Stimulated activated naive B cell treated with anti-CD40 and anti-IgM and Interleukin-4, amounts not matched to agents 10 μg/mL and 1 μg/mL and 100 μg/mL, for 72 hours (primary cell): ENCODE results near the gene OR51S1.
"Not testable (repeated sequence)": the region's sequence is repeated elsewhere in the genome, so short reads cannot be mapped to it uniquely, and the experiment has no call there.

Source experiments
- ATAC-seq, 2 donors: fragments of 150-1000 bp; cut with Tn5 transposase; replicated peaks; 2 replicates each; pipeline ENCODE4 v1.10.0; 2021; ENCODE audit warnings: moderate library complexity in 1 of 2
- DNase-seq: peaks from one replicate; pipeline ENCODE4 v3.0.0; 2021
- H3K27ac Mint-ChIP-seq: one replicate; pipeline ENCODE4 v1.8.0; 2022; ENCODE audit warnings: mild to moderate bottlenecking, mixed read lengths
- H3K27me3 Mint-ChIP-seq, 2 donors: one replicate each; pipeline ENCODE4 v1.8.0; 2022; ENCODE audit warnings: mixed read lengths in 2 of 2
- H3K36me3 Mint-ChIP-seq, 2 donors: one replicate each; pipeline ENCODE4 v1.8.0; 2022; ENCODE audit warnings: mixed read lengths in 2 of 2, mild to moderate bottlenecking in 1 of 2
- H3K4me1 Mint-ChIP-seq, 2 donors: one replicate each; pipeline ENCODE4 v1.8.0; 2022; ENCODE audit warnings: mixed read lengths in 2 of 2, mild to moderate bottlenecking in 1 of 2
- H3K4me3 Mint-ChIP-seq, 2 donors: one replicate each; pipeline ENCODE4 v1.8.0; 2022; ENCODE audit warnings: mild to moderate bottlenecking in 2 of 2, mixed read lengths in 2 of 2, moderate library complexity in 1 of 2
- H3K9me3 Mint-ChIP-seq, 2 donors: one replicate each; pipeline ENCODE4 v1.8.0; 2022; ENCODE audit warnings: mixed read lengths in 2 of 2, mild to moderate bottlenecking in 1 of 2

The OR51S1 gene, protein sequence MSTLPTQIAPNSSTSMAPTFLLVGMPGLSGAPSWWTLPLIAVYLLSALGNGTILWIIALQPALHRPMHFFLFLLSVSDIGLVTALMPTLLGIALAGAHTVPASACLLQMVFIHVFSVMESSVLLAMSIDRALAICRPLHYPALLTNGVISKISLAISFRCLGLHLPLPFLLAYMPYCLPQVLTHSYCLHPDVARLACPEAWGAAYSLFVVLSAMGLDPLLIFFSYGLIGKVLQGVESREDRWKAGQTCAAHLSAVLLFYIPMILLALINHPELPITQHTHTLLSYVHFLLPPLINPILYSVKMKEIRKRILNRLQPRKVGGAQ

DNA sequence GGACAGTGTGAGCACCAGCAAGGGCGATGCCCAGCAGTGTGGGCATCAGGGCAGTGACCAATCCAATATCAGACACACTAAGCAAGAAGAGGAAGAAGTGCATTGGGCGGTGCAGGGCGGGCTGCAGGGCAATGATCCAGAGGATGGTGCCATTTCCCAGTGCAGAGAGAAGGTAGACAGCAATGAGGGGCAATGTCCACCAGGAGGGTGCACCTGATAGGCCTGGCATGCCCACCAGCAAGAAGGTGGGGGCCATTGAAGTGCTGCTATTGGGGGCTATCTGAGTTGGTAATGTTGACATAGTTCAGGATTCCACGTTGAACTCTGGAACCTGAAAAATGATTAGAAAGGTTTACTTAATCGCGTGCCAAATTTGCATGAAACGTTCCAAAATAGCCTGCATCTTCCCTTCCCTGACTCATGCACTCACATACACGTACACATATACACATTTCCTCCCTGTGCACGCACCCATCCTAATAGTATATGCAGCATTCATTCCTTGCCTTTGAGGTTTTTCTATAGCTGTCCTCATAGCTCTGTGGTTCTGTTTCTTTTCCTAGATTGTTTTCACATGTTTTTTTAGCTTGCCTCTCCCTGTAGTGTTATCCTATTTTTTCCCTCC, at the start of gene OR51S1:
Gene OR51S1 (minus strand): TSS at position 301 of the 625 bp plus-strand sequence. CDS start 0 bp downstream, at position 301.
- no peaks in the 10 kb centered on the region for H3K9me3 Mint-ChIP-seq
- no peak within 1 kb of the TSS for H3K4me3 Mint-ChIP-seq
- H3K27ac Mint-ChIP-seq, result no peak within 1 kb of the TSS
- ATAC-seq (no peak), DNase-seq (no peak)
- H3K36me3 Mint-ChIP-seq, result no peaks in the 10 kb centered on the region
- H3K4me1 Mint-ChIP-seq, result no peaks in the 10 kb centered on the region
- peaks cover 9 to 12% of the 10 kb centered on the region in 2 donors for H3K27me3 Mint-ChIP-seq

GRCh38 chr11:4891996-4892640, 43.1 kb upstream of the OR51S1 start:
- H3K9me3 Mint-ChIP-seq, result peaks cover 0 to 1% of the 10 kb centered on the region in 2 donors
- H3K36me3 Mint-ChIP-seq, result no peaks in the 10 kb centered on the region
- ATAC-seq (no peak), DNase-seq (no peak)
- peaks cover 0 to 6% of the 10 kb centered on the region in 2 donors for H3K27me3 Mint-ChIP-seq
- no peaks in the 10 kb centered on the region for H3K4me1 Mint-ChIP-seq
- no peak overlapping the region for H3K27ac Mint-ChIP-seq
- no peak overlapping the region for H3K4me3 Mint-ChIP-seq

GRCh38 chr11:4890279-4890678, 41.3 kb upstream of the OR51S1 start:
- Mint-ChIP-seq H3K36me3 (no peaks in the 10 kb centered on the region), H3K4me3 (no peak overlapping the region), H3K27ac (no peak overlapping the region), H3K4me1 (no peaks in the 10 kb centered on the region), H3K27me3 (no peaks in the 10 kb centered on the region), H3K9me3 (no peaks in the 10 kb centered on the region)
- no peak for DNase-seq
- ATAC-seq, result no peak

DNA sequence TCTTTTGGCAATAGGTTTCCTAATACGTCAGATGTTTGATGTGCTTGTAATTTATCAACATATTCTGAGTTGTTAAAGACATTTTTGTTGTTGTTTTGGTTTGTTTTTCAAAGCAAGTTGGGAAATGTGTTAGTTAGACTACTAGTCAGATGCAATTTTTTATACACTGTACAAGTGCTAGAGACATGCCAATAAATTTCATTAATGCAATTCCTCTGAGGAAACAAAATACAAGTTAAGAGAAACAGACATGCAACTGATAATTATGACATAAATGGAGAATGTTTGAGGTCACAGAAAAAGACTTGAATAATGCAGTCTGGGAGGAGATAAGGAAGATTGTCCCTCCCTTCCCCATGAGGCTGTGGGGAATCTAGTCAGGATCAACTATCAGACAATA, 38.6 kb upstream of the OR51S1 start:
- no peak for ATAC-seq
- Mint-ChIP-seq H3K9me3 (no peaks in the 10 kb centered on the region), H3K36me3 (no peaks in the 10 kb centered on the region), H3K4me1 (no peaks in the 10 kb centered on the region), H3K27me3 (no peaks in the 10 kb centered on the region), H3K27ac (no peak overlapping the region), H3K4me3 (no peak overlapping the region)
- no peak for DNase-seq

GRCh38 chr11:4886186-4886585, 37.2 kb upstream of the OR51S1 start:
- Mint-ChIP-seq H3K4me3 (no peak overlapping the region), H3K9me3 (no peaks in the 10 kb centered on the region), H3K36me3 (no peaks in the 10 kb centered on the region), H3K27ac (no peak overlapping the region), H3K27me3 (no peaks in the 10 kb centered on the region), H3K4me1 (no peaks in the 10 kb centered on the region)
- DNase-seq, result no peak
- ATAC-seq, result no peak

GRCh38 chr11:4884361-4884760, 35.4 kb upstream of the OR51S1 start:
- no peak for DNase-seq
- no peak overlapping the region for H3K27ac Mint-ChIP-seq
- no peaks in the 10 kb centered on the region for H3K4me1 Mint-ChIP-seq
- no peak for ATAC-seq
- H3K27me3 Mint-ChIP-seq, result no peaks in the 10 kb centered on the region
- H3K36me3 Mint-ChIP-seq, result no peaks in the 10 kb centered on the region
- H3K4me3 Mint-ChIP-seq, result no peak overlapping the region
- no peaks in the 10 kb centered on the region for H3K9me3 Mint-ChIP-seq

GRCh38 chr11:4882543-4882942, 33.5 kb upstream of the OR51S1 start:
- H3K9me3 Mint-ChIP-seq, result no peaks in the 10 kb centered on the region
- no peaks in the 10 kb centered on the region for H3K36me3 Mint-ChIP-seq
- no peak overlapping the region for H3K27ac Mint-ChIP-seq
- no peaks in the 10 kb centered on the region for H3K27me3 Mint-ChIP-seq
- no peak for DNase-seq
- H3K4me1 Mint-ChIP-seq, result no peaks in the 10 kb centered on the region
- no peak overlapping the region for H3K4me3 Mint-ChIP-seq
- no peak for ATAC-seq

GRCh38 chr11:4881860-4882500, 33.0 kb upstream of the OR51S1 start, which contains the start of gene OR51T1:
Gene OR51T1, plus strand, starts transcription at chr11:4881900. Its CDS starts 0 bp downstream, at chr11:4881900.
- no peak for ATAC-seq
- Mint-ChIP-seq H3K27ac (no peak within 1 kb of the TSS), H3K4me1 (no peaks in the 10 kb centered on the region), H3K36me3 (no peaks in the 10 kb centered on the region), H3K27me3 (no peaks in the 10 kb centered on the region), H3K9me3 (no peaks in the 10 kb centered on the region), H3K4me3 (no peak within 1 kb of the TSS)
- DNase-seq, result no peak

GRCh38 chr11:4881188-4881587, 32.2 kb upstream of the OR51S1 start:
- no peak overlapping the region for H3K4me3 Mint-ChIP-seq
- no peaks in the 10 kb centered on the region for H3K4me1 Mint-ChIP-seq
- H3K27ac Mint-ChIP-seq, result no peak overlapping the region
- no peaks in the 10 kb centered on the region for H3K36me3 Mint-ChIP-seq
- ATAC-seq (no peak), DNase-seq (no peak)
- H3K9me3 Mint-ChIP-seq, result no peaks in the 10 kb centered on the region
- H3K27me3 Mint-ChIP-seq, result no peaks in the 10 kb centered on the region

DNA sequence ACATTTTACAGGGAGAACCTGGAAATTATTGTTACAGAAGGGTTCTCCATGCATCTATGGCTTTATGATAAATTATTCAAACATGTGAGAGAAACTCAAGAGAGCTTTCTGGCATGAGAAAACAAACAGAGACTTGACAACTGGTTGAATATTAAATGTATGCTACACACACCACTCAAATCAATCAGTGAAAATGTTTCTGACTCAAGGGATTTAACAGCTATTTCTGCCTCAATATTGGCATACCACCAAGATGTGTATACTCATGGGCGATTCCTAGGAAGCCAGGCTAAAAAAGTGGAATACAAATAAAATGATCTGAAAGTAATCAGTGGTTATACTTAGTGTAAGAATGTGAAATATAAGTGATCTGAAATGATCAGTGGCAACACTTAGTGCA, 16.8 kb upstream of the OR51S1 start:
- Mint-ChIP-seq H3K4me1 (no peaks in the 10 kb centered on the region), H3K9me3 (peaks cover 0 to 8% of the 10 kb centered on the region in 2 donors), H3K36me3 (no peaks in the 10 kb centered on the region), H3K27ac (no peak overlapping the region), H3K4me3 (no peak overlapping the region), H3K27me3 (no peaks in the 10 kb centered on the region)
- DNase-seq (no peak), ATAC-seq (no peak)

- no peak for ATAC-seq
- H3K27me3 Mint-ChIP-seq, result no peaks in the 10 kb centered on the region
- H3K27ac Mint-ChIP-seq, result no peak overlapping the region
- H3K9me3 Mint-ChIP-seq, result peaks cover 0 to 8% of the 10 kb centered on the region in 2 donors
- no peak overlapping the region for H3K4me3 Mint-ChIP-seq
- H3K4me1 Mint-ChIP-seq, result no peaks in the 10 kb centered on the region
- no peak for DNase-seq
- no peaks in the 10 kb centered on the region for H3K36me3 Mint-ChIP-seq
These were observed 14.9 kb upstream of the OR51S1 start for GRCh38 chr11:4863876-4864275.

DNA sequence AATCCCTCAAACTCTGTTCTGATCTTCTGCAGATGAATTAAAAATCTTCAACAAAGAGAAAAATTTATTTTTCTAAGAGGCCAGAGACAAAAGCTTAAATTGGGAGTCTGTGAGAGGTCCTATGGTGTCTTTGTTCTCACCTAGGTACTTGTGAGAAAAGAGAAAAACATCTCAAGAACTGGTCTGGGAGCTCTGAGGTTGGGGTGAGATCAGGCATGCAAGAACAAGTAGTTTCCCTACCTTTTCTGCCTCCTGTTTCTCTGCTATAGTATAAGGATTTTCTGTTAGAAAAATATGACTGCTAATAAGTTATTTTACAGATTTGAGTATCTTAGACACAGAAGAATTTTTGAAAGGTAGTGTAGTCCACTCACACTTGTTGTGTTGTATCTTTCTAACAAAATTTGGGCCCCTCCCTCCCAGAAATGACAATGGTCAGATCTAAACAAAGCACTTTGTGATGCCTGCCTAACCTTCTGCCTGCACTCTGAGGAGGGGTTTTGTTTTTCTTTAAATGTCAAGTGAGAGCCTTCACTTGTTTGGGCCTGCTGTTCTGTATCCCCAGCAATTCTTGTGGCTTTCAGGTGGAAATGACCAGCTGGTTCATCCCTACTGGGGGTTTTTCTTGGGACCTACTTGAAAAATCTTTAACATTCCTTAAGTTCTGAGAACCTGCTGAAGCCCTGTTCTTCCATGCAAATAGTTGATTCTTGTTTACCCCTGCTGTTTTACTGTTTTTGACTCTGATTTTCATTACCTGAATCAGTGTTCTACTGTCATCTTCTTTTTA, 13.6 kb upstream of the OR51S1 start:
- peaks cover 0 to 6% of the 10 kb centered on the region in 2 donors for H3K9me3 Mint-ChIP-seq
- ATAC-seq (no peak), DNase-seq (no peak)
- H3K27ac Mint-ChIP-seq, result no peak overlapping the region
- no peaks in the 10 kb centered on the region for H3K36me3 Mint-ChIP-seq
- no peak overlapping the region for H3K4me3 Mint-ChIP-seq
- H3K4me1 Mint-ChIP-seq, result no peaks in the 10 kb centered on the region
- no peaks in the 10 kb centered on the region for H3K27me3 Mint-ChIP-seq

DNA sequence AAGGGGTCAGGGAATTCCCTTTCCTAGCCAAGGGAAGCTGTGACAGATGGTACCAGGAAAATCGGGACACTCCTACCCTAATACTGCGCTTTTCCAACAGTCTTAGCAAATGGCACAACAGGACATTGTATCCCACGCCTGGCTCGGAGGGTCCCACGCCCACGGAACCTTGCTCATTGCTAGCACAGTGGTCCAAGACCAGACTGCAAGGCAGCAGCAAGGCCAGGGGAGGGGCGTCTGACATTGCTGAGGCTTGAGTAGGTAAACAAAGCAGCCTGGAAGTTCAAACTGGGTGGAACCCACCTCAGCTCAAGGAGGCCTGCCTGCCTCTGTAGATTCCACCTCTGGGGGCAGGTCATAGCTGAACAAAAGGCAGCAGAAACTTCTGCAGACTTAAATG, 5.3 kb upstream of the OR51S1 start:
- not testable (repeated sequence) for H3K27me3 Mint-ChIP-seq, H3K36me3 Mint-ChIP-seq, DNase-seq, H3K27ac Mint-ChIP-seq, H3K4me1 Mint-ChIP-seq, H3K4me3 Mint-ChIP-seq, H3K9me3 Mint-ChIP-seq, ATAC-seq

- H3K4me3 Mint-ChIP-seq, result no peak overlapping the region
- H3K27me3 Mint-ChIP-seq, result peaks cover 9 to 14% of the 10 kb centered on the region in 2 donors
- no peaks in the 10 kb centered on the region for H3K9me3 Mint-ChIP-seq
- no peaks in the 10 kb centered on the region for H3K36me3 Mint-ChIP-seq
- no peak for ATAC-seq
- H3K4me1 Mint-ChIP-seq, result no peaks in the 10 kb centered on the region
- DNase-seq, result no peak
- no peak overlapping the region for H3K27ac Mint-ChIP-seq
These were observed 2.0 kb upstream of the OR51S1 start for GRCh38 chr11:4851033-4851432.
